Activated naive CD4-positive, alpha-beta T cell treated with Interleukin-2 at 50 U/mL for 16 hours (primary cell): ENCODE data around the gene FOXRED1.
"Not testable (repeated sequence)": the region's sequence is repeated elsewhere in the genome, so short reads cannot be mapped to it uniquely, and the experiment has no call there.

ENCODE experiments used
- DNase-seq: peaks from one replicate; pipeline ENCODE4 v3.0.0-alpha.2; 2020

Gene FOXRED1

DNA sequence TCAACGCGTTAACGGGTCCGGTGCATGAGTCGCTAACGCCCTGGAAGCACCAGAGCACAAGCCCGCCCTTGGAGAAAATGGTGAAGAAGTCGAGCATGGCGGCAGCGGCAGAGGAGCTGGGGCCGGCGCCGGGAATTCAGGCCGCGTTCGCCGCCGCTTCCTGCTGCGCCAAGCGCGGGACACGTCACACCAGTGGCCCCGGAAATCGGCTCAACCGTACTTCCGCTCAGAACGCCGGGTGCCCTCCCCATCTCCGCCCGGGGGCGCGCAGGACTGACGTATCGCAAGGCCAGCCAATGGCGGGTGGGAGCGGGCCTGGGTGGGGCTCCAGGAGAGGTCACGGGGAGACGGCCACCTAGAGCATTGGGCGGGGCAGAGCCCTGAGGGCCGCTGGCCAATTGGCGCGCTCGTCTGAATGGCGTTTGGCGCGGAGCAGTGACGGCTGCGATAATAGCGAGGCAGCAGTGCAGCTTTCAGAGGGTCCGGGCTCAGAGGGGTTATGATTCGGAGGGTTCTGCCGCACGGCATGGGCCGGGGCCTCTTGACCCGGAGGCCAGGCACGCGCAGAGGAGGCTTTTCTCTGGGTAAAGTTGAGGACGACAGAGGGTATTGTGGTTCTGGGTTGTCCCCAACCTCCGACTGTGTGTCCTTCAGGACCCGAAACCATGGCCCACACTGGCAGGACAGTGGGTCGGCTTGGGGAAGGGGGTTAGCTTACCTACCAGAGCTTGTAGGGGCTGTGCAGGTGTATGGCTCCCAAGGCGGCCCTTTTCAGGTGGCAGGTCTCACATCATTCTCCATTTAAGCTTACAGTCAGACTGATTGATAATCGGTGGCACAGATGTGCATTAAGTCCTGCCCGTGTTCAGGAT is at the start of gene FOXRED1, which contains the start of gene SRPRA:
Gene FOXRED1, plus strand, starts transcription at position 447 of the 872 bp plus-strand sequence. Its CDS starts 53 bp downstream, at position 500.
Gene SRPRA, minus strand, starts transcription at position 188 of the 872 bp plus-strand sequence. Its CDS starts 91 bp downstream, at position 97.
- peak; percentile 100 for DNase-seq

DNA sequence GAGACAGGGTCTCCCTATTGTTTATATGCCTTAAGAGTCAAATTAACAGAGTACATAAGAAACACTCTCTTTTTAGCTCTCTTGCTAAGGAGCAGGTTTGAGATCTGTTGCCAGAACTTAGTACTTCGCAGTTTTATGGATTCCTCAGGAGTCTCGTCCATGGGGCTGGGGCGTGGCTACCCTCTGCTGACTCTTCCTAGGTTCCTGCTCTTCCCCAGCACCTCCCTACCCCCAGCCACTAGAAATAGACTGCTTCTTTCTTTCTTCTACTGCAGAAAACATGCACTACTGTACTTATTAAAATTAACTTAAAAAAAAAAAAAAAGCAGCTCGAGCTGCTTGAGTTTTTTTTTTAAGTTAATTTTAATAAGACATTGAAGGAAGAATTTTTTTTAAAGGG is 49.4 kb upstream of the FOXRED1 start:
- no peak for DNase-seq

DNA sequence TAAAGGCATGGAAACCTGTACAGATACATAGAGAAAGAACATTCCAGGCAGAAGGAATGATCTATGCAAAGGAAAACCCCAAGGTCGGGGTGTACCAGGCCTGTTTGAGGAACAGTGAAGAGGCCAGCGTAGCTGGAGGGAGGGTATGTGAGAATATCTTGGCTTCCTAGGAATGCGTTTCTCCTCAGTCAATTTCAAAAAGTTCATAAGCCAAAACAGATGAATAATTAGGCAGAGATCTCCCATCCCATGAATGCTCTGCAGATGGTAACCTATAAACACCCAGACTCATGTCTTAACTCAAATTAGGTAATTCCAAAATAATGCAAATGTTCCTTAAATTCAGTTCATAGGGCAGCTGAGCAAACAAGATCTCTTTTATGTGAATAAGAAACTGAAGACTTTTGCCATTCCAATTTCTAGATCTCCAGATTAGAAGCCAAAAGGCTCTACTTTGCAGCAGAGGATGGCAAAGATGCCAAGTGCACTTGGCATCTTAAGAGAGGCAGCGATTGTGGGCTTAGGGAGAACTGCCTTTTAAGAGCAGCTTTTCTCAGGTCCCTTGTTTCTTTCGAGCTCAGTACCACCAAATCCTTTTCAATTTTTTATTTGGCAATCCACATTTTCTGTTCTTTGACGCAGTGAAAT is 44.2 kb upstream of the FOXRED1 start:
- no peak for DNase-seq

DNA sequence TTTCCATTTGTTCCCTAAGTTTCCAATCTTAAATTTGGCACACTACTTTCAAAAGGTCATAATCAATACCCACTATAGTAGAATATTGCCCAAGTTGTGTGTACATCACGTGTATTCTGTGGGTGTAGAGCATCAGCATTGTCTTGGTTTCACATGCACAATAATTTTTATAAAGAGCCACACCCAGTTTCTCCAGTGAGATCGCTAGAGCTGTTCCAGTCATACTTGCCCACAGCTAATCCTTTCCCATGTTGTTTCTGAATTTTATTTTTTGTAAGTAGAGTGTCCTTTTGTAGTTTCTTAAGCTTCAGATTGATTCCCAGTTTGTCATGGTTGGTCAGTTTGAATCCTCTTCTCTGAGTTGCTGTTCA is 43.7 kb upstream of the FOXRED1 start:
- DNase-seq = no peak

DNA sequence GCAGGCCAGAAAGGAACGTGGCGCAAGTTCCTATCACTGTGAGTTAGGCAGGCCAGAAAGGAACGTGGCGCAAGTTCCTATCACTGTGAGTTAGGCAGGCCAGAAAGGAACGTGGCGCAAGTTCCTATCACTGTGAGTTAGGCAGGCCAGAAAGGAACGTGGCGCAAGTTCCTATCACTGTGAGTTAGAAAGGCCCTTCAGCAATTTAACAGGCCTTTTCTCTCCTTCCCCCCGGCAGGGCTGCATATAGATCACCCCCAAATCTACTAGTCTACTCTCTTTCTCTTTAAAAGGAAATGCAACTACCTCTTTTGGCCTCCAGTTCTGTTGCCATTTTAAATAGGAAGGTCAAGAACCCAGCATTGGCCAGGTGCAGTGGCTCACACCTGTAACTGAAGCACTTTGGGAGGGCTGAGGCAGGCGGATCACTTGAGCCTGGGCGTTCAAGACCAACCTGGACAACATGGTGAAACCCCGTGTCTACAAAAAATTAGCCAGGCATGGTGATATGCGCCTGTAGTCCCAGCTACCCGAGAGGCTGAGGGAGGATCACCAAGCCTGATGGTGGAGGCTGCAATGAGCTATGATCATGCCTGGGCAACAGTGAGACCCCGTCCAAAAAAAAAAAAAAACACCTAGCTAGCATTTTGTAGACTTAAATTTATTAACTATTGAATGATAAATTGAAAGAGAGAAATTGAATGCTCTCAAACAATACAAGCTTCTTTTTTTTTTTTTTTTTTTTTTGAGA is 42.4 kb upstream of the FOXRED1 start:
- DNase-seq = no peak

DNA sequence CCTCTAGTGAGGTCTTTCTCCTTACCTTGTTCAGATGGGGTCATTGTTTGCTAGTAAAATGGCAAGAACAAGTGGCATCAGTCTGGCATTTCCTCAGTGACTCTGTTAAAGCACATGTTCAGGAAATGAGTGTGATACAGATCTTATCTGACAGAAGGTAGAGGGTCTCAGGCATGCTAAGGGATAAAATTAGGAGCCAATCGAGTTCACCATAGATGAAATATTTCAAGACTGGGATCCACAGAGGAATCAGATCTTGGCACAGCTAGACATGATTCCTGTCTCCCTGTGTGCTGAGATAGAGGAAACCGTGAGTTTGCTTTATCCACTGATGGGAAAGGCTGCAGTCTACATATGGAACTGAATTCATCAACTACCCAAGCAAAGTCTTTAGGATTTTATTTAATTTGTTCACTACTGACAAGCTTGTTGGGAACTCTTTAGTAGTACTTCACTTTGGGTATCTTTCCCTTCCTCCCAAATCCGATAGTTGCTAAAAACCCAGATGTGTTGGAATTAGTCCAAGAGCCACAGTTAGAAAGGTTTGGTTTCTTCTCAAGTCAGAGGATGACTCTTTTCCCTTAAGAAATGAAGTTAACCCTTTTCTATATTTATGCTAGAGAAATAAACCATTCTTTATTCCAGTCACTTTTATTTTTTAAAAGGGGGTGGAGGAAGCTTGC is 39.0 kb upstream of the FOXRED1 start:
- no peak for DNase-seq

DNA sequence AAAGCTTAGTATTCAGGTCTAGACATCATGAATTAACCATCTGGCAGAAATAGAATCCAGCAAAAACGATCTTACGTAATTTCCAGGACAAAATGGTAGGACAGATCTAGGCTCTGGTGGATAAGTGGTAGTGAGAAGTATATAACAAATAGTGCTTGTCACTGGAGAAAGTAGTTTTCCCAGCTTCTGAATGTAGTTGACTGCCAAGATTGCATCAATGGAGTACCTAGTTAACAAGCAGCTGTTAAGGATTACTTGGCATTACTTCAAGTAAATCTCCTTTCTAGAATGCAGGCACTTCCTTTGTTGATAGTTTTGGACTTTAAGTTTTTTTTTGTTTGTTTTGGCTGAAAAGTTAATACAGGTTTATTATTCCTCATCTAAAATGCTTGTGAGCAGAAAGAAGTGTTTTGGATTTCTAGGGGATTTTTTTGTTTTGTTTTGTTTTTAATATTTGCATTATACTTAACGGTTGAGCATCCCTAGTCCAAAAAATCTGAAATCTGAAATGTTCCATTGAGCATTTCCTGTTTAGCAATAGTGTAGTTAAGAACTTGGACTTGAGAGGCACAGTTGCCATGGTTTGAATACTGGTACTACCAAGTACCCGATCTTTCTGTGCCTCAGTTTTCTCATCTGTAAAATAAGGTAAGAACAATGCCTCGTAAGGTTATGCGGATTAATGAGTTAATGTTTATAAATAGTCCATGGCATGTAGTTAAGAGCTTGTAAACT is 37.1 kb upstream of the FOXRED1 start:
- DNase-seq = no peak

DNA sequence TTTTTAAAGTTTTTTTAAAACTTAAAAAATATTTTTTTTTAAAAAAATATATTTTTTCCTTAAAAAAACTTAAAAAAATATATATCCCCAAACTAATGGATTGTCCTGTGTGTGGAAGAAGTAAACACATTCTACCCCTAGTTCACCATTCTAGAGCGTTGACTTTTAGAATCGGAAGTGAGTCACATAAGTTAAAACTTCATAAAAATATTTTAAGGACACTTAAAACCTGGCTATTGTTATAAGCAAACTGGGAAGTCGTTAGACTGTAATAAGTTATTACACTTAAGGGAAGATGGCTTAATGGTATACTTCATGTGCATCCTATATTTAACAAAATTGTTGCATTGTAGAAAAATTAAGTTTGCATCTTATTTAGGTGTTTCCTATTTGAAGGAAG is 36.3 kb upstream of the FOXRED1 start:
- DNase-seq = no peak

DNA sequence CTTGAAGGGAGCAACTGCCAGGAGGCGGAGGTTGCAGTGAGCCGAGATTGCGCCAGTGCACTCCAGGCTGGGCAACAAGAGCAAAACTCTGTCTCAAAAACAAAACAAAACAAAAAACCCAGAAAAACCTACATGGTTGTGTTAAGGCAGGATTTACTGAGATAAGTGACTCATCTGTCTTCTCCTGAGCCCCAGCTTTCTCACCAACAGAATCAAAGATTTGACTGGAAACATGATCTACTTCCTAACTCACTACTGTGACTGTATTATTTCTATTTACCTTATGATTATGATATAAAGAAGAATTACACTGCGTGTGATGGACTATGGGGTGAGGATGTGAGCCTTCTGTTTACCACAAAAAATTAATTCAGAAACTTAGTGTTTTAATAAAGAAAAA is 35.6 kb upstream of the FOXRED1 start:
- DNase-seq = no peak

DNA sequence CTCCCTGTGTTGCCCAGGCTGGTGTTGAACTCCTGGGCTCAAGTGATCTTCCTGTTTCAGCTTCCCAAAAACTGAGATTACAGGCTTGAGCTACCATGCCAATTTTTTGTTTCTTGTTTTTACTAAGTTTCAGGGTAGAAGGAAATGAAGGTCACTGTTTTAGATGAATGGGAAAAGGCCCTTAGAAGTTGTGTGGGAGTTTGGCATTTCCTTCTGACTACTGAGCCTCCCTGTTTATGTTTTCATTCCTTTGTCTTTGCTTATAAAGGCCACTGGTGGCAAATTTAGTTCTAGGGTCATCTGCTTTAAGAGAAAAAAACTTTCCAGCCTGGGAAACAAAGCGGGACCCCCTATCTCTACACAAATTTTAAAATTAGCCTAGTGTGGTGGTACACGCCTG is 22.3 kb upstream of the FOXRED1 start:
- DNase-seq = no peak

DNA sequence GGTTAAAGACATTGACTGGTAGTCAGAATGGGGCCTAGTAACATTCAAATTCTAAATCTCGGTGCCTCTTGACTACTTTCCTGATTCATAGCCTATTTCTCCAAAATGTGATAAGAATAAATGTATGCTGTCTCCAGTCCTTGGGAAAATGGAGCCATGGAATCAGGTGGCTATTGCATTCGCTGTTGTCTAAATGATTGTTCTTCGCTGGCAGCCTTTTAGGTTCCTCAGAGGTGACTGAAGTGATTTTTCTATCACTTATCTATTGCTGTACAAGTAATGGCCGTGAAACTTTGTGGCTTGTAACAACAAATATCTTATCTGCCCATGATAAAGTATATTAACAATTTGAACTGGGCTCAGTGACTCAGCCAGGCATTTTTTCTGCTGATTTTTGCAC is 15.7 kb upstream of the FOXRED1 start:
- DNase-seq = no peak

DNA sequence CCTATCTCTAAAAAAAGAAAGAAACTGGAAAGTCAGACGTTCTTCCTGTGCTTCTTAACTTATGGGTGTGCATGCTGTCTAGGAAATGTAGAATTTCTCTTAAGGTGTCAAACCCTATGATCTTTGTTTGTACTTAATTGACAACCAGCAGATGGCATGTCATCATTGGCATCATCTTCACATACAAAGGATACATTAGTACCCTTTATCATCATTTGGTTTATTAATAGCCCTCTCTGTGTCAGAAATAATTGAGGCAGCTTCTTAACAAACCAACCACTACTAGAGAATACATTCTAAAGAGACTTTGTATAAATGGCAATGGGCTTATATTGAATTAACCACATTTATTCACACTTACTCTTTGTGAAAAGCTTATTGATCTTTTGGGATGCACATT is 14.1 kb upstream of the FOXRED1 start:
- no peak for DNase-seq

DNA sequence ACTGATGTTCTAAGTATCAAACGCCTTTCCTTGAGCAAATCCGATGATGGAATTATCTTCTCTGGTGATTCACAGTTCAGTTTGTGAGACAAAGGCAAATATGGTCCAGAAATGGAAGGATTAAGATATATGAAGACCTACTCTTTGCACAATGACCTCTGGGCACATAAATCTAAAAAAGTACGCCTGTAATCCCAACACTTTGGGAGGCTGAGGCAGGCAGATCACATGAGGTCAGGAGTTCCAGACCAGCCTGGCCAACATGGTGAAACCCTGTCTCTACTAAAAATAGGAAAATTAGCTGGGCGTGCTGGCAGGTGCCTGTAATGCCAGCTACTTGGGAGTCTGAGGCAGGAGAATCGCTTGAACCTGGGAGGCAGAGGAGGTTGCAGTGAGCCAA is 13.4 kb upstream of the FOXRED1 start:
- DNase-seq = not testable (repeated sequence)

DNA sequence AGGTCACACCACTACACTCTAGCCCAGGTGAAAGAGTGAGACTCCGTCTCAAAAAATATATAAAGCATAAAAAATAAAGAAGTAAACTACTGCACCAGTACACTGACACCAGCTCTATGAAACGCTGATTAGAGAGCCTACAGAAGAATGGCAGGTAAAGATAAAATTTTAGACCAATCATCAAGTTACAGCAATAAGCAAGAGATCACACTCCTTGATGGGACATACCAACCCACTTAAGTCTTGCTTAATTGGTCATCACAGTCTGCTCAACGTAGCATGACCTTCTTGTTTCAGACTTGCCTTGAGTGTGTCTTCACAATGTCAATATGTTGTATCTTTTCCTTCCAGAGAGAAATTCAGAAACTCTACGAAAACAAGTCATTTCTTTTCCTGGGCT is 12.7 kb upstream of the FOXRED1 start:
- DNase-seq = no peak

DNA sequence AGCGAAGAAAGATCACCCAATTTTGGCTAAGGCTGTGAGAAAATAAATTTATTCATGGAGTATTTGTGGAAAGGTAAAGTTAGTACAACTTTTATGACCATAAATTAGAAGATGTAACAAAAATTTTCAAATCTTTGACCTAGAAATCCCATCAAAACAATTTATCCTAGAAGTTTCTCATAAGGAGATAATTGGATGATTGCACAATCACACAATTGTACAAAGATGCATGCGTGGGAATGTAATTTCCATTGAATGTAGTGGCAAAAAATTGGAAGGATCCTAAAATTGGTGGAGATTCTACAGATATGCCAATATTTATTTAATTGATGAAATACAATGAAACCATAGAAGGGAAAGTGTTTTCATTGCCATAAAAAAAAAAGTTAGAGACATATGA is 11.8 kb upstream of the FOXRED1 start:
- no peak for DNase-seq

DNA sequence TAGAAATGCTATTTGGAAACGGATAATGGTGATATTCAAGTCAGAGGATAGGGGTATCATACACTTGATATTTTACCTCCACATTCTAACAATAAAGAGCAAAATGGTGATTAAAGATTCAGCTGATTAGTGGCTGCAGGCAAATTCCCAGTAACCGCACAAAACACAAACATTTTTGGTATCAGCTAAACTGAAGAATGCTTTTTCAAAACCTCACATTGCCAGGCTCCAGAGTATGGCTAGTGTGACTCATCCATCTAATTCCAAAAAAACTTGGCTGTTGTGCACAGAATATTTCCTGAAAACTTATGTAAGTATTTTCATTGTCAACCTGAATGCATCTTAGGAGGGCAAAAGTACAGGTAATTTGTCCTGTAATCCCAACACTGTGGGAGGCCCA is 11.2 kb upstream of the FOXRED1 start:
- DNase-seq = no peak

DNA sequence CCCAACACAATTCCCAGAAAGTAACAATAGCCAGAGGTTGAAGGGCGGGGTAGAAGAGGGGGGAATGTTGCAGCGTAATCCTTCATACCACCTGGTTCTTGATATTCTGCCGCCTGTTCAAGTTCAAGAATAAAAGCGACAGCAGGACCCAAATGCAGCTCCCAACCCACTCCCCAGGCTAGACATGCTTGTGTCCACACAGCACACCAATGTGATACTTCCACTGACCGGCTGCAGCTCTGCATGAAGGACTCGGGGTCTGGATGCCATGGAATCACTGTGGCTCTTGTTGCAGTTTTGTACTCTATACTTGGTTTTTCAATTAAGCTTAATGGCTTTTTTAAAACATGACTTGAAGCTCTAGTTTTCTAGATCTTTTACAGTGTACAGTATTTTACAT is 6.7 kb upstream of the FOXRED1 start:
- no peak for DNase-seq

DNA sequence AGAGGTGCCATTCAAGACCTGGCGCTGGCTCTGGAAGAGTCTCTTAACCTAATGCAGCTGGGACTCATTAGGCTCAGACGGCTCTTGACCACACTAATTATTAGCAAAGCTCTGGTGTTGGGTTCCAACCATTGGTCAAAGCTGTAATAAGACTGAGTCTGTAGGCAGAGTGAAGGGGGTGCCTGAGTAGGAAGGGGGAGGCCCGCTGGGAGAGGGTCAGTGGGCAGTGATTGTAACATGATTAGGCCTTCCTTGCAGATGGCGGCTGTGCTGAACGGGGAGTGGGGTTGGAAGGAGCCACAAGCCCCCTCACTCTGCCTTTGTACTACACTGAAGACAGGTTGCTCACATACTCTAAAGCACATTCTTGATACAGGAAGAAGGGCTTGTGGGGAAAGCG is 5.5 kb upstream of the FOXRED1 start:
- DNase-seq = no peak

DNA sequence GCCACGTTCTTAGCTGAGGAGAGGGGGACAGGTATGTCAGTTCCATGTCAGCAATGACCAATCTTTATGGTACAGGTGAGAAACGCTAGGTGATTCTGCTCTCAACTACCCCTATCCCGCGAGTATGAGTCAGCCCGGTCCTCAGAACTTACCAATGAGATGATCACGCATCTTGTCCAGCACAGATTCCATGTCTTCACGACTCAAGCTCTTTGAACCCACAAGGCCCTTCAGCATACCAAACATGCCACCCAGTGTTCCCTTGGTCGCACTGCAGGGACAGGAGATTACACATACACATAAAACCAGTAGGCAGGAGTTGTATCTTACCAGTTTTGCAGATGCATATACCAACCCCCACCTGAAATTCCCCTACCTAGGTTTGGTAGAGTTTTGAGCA is 3.1 kb upstream of the FOXRED1 start:
- no peak for DNase-seq

DNA sequence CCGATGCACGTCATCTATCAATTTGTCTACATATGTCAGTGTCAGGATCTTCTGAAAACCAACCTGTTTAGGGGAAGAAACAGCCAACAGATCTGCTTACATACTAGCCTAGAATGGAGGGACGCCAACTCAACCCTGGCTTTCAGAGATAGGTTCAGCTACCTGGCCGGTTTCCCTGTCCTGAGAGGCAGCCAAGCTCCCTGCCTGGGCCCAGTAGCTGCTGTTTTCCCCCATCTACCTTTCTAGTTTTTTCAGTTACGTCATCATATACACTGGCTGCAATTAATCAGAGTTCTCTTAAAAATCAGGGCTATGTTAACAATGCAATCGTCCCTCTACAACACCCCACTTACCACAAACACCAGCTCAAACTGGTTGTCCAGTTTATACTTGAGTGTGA is 1.3 kb upstream of the FOXRED1 start:
- no peak for DNase-seq

DNA sequence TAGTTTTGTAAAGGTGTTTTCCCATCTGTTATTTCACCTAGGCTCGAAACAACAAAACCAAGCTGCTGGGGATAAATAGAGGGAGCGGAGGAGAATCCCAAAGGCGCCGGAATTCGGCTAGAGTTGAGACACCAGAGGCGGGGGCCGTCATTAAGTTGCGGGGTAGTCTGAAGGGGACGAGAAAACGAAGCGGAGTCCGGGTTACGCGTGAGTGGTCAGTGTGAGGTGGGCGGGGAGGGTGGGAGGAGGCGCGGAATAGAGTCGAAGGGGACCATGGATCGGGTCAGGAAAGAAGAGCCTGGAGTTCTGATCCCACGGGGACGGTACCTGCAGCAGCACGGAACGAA is 620 bp upstream of the FOXRED1 start:
- DNase-seq = no peak

DNA sequence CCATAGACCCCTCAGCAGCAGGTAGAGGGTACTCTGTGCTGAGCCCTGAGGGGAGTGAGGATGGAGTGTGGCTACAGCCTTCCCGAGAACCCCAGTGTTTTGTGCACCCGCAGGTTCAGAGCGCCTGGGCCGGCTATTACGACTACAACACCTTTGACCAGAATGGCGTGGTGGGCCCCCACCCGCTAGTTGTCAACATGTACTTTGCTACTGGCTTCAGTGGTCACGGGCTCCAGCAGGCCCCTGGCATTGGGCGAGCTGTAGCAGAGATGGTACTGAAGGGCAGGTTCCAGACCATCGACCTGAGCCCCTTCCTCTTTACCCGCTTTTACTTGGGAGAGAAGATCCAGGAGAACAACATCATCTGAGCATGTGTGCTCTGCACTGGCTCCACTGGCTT is 8.4 kb downstream of the FOXRED1 start:
- no peak for DNase-seq

DNA sequence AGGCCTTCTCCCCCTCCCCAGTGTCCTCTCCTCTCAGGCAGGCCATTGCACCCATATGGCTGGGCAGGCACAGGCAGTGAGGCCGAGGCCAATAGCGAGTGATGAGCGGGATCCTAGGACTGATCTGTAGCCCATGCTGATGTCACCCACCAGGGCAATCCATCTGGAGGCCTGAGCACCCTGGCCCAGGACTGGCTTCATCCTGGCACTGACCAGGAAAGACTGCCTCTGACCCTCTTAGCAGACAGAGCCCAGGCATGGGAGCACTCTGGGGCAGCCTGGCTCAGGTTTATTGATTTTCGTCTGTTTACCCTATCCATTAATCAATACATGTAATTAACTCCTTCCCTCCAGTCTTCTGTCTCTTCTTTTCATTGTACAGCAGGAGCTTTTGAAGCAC is 8.8 kb downstream of the FOXRED1 start:
- no peak for DNase-seq
